GM12891 (cell line): Measurements from ENCODE around the gene GRIK4.

Experiments
- DNase-seq: peaks from one replicate; pipeline ENCODE4 v3.0.0; 2011; ENCODE audit warnings: low spot score; ENCODE audit not compliant: insufficient read length
- FAIRE-seq: peaks from 2 replicates; lab custom pipeline; 2011; peaks lifted over from hg19 to GRCh38; lab: Jason Lieb, UNC
- PAX5 ChIP-seq: IDR thresholded peaks from 2 replicates; pipeline ENCODE4 v1.6.1; 2011; ENCODE audit warnings: low read length, moderate library complexity, mild to moderate bottlenecking; ENCODE audit not compliant: insufficient read depth, severe bottlenecking
- POLR2A ChIP-seq: IDR thresholded peaks from 2 replicates; pipeline ENCODE4 v1.6.1; 2011; ENCODE audit warnings: low read depth, low read length, control low read depth
- POLR2AphosphoS5 ChIP-seq: IDR thresholded peaks from 2 replicates; pipeline ENCODE4 v1.6.1; 2011; ENCODE audit warnings: low read depth, low read length, control low read depth
- POU2F2 ChIP-seq: IDR thresholded peaks from 2 replicates; pipeline ENCODE4 v1.6.1; 2011; ENCODE audit warnings: low read depth, mild to moderate bottlenecking, control low read depth, low read length, moderate library complexity
- SPI1 ChIP-seq: IDR thresholded peaks from 2 replicates; pipeline ENCODE4 v1.6.1; 2011; ENCODE audit warnings: low read depth, low read length, control low read depth
- TAF1 ChIP-seq: IDR thresholded peaks from 2 replicates; pipeline ENCODE4 v1.6.1; 2011; ENCODE audit warnings: low read depth, low read length, control low read depth

The GRIK4 gene

DNA sequence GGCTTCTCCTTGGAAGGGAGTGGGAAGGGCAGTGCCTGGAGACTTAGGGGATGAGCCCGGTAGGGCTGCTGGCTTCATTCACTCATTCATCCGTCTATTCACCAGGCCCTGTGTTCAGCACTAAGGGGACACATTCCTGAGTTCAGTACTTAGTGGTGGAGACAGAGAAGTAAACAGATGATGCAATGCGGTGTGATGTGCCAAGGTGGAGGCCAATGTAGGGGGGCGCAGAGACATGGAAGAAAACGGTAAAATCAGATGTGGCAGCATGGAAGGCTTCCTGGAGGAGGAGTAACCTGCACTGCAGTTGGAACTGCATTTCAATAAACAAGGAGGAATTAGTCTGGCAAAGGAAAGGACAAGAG is 21.3 kb downstream of the GRIK4 start:
- DNase-seq = no peak

DNA sequence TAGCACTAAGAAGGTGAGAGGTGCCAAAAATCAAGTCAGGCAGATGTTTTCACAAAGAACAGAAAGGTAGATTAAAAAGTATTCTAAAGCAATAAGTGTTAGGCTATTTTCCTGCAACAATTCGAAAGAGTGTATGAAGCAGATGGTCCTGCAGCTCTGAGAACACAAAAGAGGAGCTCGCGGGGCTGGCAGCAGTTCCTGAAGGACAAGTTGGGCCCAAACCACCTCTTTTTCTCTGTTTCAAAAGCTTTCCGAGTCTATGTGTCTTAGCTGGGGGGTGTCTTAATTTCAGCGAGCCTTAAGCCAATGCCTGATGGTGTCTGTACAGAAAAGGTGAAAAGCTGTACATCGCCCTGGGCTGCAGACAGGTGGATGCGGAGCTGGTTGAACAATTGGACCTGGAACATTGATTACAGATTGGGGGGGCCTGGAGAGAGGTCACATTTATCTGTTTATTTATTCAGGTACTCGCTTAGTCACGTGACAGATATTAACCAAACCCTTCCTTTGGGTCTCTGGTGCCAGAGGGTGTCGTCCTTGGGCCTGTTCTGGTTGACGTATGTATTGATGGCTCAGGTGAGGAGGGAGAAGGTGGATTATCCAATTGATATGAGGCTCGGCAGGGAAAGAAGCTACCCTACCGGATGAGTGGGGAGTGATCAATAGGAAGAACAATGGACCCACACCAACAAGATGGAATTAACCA is 24.7 kb downstream of the GRIK4 start:
- DNase-seq (no peak), FAIRE-seq (no peak)
- no peak for TF ChIP-seq TAF1
- TF ChIP-seq PAX5 = no peak
- TF ChIP-seq POLR2AphosphoS5 = no peak
- no peak for TF ChIP-seq POU2F2
- no peak for TF ChIP-seq SPI1
- no peak for TF ChIP-seq POLR2A

More for the DNA sequence above, 21.3 kb downstream of the GRIK4 start:
- FAIRE-seq = no peak
- TF ChIP-seq POU2F2 (no peak), TAF1 (no peak), PAX5 (no peak), SPI1 (no peak), POLR2A (no peak), POLR2AphosphoS5 (no peak)

DNA sequence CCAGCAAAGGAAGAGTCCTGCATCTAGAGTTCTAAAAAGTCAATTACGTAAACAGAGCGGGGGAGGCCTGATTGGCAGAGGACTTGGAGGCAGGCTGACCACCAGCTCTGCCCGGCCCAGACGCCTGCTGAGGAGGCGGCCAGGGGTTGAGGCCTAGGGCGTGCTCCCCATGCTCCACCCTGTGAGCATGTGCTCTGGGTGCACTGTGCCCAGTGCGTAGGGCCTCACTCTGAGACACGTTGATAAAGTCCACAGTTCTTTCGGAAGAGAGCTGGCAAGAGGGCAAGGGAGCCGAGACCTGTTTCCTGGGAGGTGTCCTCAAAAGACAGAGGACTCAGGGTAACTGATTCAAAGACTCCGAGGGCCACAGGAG is 25.2 kb downstream of the GRIK4 start:
- DNase-seq (no peak), FAIRE-seq (no peak)
- TF ChIP-seq TAF1 = no peak

DNA sequence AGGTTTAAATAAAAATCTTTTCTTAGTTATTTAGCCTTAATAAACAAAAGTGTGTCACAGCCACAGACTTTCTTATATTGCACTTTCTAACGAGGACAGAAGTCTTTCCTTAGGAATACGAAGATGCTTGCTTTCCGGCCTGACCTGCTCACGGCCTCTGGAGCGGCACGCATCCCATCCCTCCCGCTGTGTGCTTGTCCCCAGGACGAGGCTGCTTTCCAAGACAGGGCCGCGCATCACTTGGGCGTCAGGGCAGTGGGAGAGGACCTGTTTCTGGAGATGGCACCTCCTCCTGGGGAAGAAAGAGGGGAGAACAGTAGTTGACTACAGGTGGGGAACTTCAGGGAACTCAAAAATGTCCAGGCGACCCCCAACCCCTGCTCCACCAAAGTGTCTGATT is 26.4 kb downstream of the GRIK4 start:
- no peak for DNase-seq
- FAIRE-seq = no peak
- TF ChIP-seq SPI1 (no peak), POU2F2 (no peak), POLR2A (no peak), TAF1 (no peak), PAX5 (no peak), POLR2AphosphoS5 (no peak)

DNA sequence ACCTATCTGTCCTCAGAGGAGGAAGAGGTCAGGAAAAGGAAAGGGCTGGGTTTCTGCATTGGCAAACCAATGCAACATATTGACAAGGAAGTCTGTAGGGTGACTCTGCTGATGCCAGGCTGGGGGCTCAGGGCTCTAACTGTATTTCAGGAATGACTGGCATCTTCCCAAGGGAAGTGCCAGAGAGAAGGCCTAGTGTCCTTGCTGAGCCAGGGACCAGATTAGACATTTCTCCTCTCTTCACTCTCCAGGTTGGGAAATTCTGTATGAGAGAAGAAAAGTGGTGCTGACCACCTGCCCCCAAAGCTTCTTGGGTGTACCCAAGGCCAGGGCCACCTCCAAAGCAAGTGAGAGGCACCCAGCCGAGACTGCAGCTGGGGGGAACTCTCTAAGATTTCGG is 27.2 kb downstream of the GRIK4 start:
- TF ChIP-seq SPI1 (no peak), POLR2A (no peak), TAF1 (no peak), POU2F2 (no peak), PAX5 (no peak), POLR2AphosphoS5 (no peak)
- DNase-seq (no peak), FAIRE-seq (no peak)

DNA sequence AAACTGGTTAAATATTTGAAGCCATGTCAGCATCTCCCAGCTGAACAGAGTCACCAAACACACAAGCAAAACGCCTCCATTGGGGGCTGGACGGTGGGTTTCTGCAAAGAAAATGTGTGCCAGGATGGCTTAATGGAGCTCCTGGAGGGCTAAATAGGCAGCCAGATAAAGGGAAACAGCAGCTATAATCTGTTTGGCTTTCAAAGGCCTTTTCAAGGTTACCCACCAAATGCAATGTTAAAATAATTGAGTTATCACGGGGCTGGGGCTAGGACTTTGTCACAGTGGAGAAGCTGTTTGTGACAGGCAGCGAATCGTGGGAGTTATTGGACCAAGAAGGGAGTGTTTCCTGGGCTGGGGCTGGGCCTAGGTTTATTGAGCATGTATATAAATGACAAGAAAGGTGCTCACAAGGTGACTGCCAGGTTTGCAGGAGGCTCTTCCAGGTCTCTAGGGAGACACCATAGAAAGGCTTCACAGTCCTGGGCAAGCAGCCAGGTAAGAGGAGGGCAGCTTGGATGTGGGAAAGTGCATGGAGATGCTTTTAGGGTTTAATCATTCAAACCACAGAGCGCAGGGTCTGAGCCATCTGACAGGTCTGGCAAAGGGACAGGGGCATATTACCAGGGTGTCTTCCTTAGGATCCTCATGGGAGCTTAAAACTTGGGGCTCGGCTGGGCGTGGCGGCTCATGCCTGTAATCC is 28.3 kb downstream of the GRIK4 start:
- no peak for FAIRE-seq
- TF ChIP-seq SPI1 = no peak
- no peak for TF ChIP-seq TAF1
- TF ChIP-seq POLR2AphosphoS5 = no peak
- TF ChIP-seq PAX5 = no peak
- no peak for TF ChIP-seq POU2F2
- no peak for TF ChIP-seq POLR2A
- DNase-seq = no peak

GRCh38 chr11:120540744-120541465 is 29.4 kb downstream of the GRIK4 start:
- FAIRE-seq (no peak), DNase-seq (no peak)
- TF ChIP-seq POLR2AphosphoS5 = no peak
- no peak for TF ChIP-seq POU2F2
- TF ChIP-seq POLR2A = no peak
- no peak for TF ChIP-seq SPI1
- no peak for TF ChIP-seq TAF1
- TF ChIP-seq PAX5 = no peak

DNA sequence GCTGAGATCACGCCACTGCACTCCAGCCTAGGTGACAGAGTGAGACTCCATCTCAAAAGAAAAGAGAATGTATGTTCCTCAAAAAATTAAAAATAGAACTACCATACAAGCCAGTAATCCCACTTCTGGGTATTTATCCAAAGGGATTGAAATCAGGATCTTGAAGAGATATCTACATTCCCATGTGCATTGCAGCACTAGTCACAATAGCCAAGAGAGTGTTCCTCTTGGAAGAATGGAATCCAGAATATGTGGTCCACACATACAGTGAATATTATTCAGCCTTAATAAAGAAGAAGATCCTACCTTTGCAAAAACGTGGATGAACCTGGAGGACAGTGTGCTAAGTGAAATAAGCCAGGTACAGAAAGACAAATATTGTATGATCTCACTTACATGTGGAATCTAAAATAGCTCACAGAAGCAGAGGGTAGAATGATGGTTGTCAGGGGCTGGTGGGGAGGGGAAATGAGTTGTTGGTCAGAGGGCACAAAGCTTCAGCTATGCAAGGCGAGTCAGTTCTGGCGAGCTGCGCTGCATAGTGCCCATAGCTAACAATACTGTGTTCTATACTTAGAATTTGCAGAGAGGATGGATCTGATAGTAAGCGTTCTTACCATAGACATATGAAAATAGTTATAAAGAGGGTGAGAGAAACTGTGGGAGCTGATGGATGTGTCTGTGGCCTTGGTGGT is 32.1 kb downstream of the GRIK4 start:
- no peak for DNase-seq
- TF ChIP-seq POLR2AphosphoS5 = no peak
- no peak for TF ChIP-seq POLR2A
- no peak for TF ChIP-seq TAF1
- no peak for TF ChIP-seq SPI1
- no peak for TF ChIP-seq POU2F2
- TF ChIP-seq PAX5 = no peak
- no peak for FAIRE-seq

DNA sequence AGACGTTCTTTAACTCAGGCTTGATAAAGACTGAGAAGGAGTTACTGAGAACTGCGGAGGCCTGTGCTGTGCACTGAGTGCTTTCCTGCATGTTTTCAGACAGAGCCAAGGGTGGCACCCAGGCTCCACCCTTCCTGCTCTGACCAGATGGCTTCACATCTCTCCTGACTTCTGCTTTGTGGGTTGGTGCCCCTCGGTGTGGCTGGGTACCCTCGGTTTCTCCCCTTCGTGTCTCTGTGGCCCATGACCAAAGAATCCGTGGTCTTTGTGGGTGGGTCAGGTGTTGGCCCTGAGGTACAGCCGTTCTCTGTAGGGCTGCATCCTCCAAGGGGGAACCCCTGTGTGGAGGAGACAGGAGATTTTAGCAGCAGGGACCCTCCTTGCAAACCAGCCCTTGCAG is 34.3 kb downstream of the GRIK4 start:
- FAIRE-seq (no peak), DNase-seq (no peak)
- TF ChIP-seq PAX5 = no peak
- TF ChIP-seq POLR2AphosphoS5 = no peak
- TF ChIP-seq TAF1 = no peak
- no peak for TF ChIP-seq SPI1
- no peak for TF ChIP-seq POU2F2
- no peak for TF ChIP-seq POLR2A

- FAIRE-seq (no peak), DNase-seq (no peak)
- no peak for TF ChIP-seq SPI1
- TF ChIP-seq TAF1 = no peak
Observed at GRCh38 chr11:120546312-120547205, 35.0 kb downstream of the GRIK4 start.
